AG10803 (cell line): ENCODE results near the gene ZNF665.
"Not testable (repeated sequence)": the region's sequence is repeated elsewhere in the genome, so short reads cannot be mapped to it uniquely, and the experiment has no call there.

Experiments used
- DNase-seq: peaks from one replicate; pipeline ENCODE4 v3.0.0; 2010; ENCODE audit warnings: low read depth
- H3K4me3 ChIP-seq: 2 replicates; pipeline ENCODE4 v1.5.1; 2011; ENCODE audit warnings: mild to moderate bottlenecking, low read length, control low read depth
- CTCF ChIP-seq: conservative IDR thresholded peaks from 2 replicates; pipeline ENCODE4 v1.5.1; 2011; ENCODE audit warnings: mild to moderate bottlenecking, low read length, control low read depth, inconsistent platforms

Gene ZNF665

GRCh38 chr19:53130506-53130905 is 62.7 kb downstream of the ZNF665 start:
- no peak overlapping the region for H3K4me3 ChIP-seq
- no peak for TF ChIP-seq CTCF

GRCh38 chr19:53126733-53127526 is 66.2 kb downstream of the ZNF665 start:
- not testable (repeated sequence) for DNase-seq, H3K4me3 ChIP-seq

More at GRCh38 chr19:53130506-53130905, 62.7 kb downstream of the ZNF665 start:
- no peak for DNase-seq

GRCh38 chr19:53123400-53123799 is 69.8 kb downstream of the ZNF665 start:
- no peak for DNase-seq
- no peak overlapping the region for H3K4me3 ChIP-seq
- TF ChIP-seq CTCF: no peak
